ENCODE results near the gene PREP.

DNA sequence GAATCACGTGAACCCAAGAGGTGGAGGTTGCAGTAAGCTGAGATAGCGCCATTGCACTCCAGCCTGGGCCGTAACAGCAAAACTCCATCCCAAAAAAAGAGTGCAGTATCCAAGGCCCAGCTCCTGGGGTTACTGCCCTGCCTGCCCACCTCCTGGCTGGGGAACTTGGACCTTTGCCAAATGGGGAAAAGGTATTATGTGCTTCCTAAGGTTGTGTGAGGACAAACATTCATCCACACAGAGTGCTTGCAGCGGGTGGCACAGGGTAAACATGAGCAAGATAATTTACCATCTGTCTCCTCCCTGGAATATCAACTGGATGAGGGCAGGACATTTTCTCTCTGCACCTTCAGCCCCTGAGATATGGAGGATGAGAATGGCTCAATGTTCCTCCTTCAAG lies 128.2 kb downstream of the PREP start:
- TF ChIP-seq EZH2 (IDR thresholded peaks at IDR 0.05; ENCODE audit: low read depth, low read length, severe bottlenecking), result no peak
- TF ChIP-seq POLR2A (IDR thresholded peaks at IDR 0.05; ENCODE audit: control extremely low read depth in 1 of 2, low read depth in 2 of 2, low read length in 2 of 2), result no peak

Data from H1 (cell line).